ENCODE measurements around the gene PSMB7.

Gene PSMB7

DNA sequence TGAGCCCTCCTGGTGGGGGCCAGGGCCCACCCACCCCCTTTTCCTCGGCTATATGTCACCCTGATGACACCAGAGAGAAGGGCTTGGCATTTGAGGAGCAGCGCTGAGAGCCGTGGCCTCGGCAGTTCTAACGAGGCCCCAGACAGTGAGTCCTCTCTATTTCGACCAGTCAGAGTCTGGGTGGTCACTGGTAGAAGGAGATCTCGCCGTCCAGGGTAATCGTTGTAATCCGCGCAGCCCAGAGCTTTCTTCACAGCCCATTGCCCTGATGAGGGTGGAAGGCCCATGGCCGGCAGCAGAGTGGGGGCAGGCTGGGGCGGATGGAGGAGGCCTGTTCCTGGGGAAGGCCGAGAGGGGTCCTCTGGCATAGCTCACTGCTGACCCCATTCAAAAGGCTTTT lies 70.2 kb downstream of the PSMB7 start:
- DNase-seq (ENCODE audit: low spot score): no peak

DNA sequence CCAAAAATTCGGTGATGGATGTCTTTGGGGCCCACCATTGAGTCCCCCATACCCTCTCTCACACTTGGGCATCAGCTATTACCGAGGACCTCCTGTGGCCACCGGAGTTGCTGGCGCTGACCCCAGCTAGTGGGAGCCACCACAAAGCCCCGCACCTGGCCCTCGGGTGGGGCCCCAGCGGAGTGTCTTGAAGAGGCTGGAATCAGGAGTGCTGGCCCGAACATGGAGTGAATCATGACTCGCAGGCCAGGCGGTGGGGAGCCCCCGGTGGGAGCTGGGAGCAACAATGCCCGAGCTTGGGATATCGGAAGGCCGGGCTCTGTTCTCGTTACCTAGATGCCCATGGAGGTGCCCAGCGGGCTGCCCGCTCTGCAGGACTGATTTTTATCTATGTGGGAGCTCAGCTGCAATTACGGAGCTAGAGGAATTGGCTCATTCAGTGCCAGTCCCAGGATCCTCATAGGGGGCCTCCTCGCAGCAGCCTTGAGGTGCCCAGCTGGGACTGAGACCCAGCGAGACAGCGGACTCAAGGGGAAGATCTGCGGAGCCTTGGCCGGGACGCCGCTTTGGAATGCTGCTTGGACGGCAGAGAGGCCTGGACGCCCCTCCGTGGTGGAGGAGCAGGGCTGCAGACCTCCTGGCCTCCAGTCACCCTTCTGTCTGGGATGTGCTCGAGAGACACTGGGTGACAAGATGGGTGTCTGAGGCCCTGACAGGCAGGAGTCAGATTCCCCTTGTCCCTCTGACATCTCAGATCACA lies 70.8 kb downstream of the PSMB7 start:
- no peak for DNase-seq (ENCODE audit: low spot score)

DNA sequence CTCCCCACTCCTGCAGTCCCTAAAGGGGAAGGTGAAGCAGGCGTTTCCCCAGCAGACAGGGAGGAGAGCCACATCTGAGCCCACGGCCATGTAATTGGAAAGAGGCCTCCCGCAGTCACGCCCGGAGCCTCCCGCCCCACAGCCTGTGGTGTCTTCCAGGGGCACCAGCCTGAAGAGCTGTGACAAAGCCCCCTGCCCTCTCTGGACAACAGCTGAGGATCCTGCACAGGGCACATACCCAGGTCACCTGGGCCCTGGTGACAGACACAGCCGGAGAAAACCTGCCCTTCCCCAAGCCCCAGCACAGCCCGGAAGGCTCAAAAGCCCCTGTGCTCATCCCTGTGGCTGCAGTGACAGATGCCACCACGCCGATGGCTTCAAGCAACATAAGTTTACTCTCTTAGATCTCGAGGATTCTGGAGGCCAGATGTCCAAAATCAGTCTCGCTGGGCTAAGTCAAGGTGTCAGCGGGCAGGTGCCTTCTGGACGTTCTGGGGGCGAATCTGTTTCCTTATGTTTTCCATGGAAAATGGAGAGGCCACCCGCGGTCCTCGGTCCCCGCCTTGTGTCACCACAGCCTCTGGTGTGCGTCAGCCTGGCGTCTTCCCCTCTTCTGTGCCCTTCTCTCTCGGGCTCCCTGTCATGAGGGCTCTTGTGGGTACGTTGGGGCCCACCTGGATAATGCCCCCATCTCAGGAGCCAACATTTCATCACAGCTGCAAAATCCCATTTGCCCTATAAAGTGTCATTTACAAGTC lies 71.5 kb downstream of the PSMB7 start:
- DNase-seq (ENCODE audit: low spot score): no peak

DNA sequence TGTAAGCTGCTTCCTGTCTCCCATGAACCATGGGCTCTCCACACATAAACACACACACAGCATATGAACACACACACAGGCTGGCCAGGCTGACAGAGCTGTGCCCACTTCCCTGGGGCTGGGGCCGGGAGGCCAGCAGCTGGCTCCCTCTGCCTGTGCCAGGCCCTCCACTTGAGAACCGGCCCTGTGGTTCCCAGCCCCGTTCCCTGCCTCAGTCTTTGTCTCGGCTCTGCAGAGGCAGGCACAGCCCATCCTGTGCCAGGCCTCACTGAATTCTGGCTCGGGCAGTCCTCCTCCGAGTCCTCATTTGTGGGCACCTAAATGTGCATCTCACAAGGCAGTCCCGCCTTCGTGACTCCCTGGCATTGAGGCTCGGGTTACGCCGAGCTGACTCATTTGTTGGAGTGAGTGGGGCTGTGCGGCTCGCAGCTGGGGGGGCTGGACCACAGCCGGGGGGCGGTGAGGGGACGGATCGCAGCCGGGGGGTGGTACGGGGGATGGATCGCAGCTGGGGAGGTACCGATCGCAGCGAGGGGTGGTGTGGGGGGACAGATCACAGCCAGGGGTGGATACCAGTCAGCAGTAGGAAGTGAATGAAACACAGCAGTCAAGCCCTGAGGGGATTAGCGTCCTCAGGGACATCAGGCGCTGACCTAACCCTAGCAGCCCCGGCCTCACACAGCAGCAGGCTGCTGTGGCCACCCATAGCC lies 72.3 kb downstream of the PSMB7 start:
- no peak for DNase-seq (ENCODE audit: low spot score)

DNA sequence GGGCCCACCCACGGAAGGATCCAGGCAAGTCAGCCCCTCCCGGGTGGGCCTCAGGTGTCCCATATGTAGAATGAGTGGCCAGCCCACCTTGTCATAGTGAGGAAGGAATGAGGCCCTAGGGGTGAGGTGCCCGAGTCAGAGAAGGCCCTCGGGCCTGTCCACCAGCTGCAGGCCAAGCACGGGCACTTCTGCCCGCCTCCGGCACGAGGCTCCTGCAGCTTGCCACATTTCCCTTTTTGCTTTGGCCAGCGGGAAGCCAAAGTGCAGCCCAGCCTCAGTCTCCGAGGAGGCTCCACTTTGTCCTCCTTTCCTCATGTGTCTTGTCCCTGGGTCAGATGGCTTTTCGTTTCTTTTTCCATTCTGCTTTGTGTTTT lies 72.9 kb downstream of the PSMB7 start:
- no peak for DNase-seq (ENCODE audit: low spot score)

DNA sequence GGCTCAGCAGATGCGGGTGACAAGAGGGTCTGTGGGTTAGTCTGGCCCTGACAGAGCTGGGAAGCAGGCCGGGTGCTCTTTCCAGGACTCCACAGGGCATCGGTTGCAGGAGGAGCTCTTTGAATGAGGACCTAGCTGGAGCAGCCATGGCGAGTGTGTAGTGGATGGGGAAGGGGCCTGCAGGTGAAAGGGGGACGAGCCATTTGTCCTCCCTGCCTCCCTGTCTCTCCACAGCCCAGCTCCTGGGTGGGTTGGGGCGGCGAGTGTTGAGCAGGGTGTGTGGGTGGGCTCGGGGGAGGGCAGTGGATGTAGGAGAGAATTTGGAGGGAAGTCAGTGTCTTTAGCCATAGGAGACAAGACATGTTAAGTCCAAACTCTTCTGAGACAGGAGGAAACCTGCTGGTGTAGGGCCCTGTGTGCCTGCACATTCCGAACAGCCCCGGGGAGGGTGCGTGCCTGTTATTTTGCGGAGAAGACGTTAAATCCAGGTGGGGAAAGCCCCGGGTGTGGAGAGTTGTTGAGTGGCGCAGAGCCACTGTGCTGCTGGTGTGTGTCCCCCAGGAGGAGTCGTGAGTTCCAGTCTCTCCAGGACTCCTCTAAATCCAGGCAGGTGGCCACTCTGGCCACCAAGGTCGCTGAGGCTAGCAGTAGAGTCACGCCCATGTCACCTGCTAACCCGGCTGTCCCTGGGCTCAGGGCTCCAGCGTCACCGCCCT lies 73.6 kb downstream of the PSMB7 start:
- DNase-seq (ENCODE audit: low spot score): no peak

DNA sequence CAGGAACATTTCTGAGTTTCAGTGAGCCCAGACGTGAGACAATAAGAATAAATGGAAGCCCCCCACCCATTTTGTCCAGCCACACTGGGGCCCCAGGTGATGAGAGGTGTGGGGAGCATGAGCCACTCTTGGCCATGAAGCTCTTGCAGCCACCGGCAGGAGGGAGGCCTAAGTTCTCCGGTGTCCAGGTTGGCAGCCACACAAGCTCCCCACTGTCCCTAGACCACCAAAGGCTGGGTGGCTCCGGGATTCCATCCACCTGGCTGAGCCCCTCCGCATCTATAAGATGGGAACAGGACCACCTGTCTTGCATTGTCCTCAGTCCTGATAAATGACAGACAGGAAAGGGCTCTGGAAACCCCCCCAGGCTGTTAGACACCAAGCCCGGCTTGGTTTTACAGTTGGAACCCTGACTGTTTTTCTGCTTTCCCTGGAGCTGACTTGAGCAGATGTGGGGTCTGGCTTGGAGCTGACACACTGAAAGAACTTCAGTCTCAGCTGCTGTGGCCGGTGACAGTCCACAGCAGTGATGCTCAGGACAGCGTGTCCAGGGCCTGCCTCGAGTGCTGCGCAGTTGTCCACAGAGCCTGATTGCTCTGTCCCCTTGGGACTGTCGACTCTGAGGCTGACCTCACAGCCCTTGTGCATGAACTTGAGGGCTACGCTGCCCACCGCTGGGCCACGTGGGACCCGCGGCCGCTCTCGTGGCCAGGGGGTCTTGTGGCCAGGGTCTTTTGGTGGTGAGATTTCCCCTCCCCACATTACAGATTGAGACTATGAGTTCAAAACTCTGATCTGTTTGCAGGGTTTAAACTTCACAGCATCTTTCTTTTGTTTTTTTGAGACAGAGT lies 74.8 kb downstream of the PSMB7 start:
- DNase-seq (ENCODE audit: low spot score): no peak

DNA sequence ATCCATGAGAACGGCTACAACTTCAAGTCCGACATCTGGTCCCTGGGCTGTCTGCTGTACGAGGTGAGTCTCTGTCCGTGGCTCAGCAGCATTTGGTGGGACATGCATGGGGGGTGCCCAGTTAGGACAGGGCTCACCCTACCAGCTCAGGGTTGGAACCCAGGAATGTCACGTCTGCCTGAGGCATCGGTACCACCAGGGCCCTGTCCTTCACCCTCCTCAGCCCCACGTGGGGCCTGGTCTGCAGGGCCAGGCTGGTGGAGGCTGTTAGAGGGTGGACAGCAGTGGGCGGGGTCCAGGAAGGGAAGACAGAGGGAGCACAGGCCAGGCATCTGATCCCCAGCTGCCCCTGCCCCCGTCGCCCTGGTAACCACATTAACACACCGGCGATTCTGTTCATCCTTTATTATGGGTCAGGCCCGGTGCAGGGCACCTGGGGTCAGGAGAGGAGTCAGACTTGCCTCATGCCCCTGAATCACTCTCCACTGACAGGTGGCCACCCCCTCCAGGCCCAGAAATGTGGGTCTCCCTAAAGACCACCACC lies 75.6 kb downstream of the PSMB7 start:
- no peak for DNase-seq (ENCODE audit: low spot score)

DNA sequence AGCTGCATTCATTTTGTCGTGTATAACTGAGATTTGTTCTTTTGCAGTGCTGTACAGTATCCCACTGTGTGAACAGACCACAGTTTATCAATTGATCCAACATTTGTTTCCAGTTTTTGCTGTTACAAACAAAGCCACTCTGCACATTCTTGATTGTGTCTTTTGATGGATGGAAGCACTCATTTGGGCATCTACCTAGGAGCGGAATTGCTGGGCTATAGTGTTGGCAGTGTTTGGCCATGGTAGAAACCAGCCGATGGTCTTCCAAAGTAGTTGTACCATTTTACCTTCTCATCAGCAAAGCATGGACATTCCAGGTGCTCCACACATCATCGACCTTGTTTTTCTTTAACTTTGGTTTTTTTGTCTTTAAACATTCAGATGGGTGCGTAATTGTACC lies 77.7 kb downstream of the PSMB7 start:
- DNase-seq (ENCODE audit: low spot score): no peak

DNA sequence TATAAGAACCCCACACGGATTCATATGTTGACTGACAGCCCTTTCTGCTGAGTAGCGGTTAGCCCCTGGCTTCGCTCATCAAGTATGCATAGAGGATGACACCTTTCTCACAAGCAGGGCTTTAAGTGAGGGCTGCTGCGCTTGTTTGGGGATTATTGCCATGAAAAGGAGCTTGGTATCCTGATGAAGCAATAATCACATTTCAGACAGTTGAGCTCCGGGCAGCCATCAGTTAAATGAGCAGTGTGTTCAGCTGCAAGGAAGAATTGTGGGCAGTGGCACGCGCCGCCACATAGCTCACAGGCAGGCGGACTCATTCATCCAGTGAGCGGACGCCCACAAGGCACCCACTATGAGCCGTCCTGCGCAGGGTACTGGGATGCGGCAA lies 79.9 kb downstream of the PSMB7 start:
- DNase-seq (ENCODE audit: low spot score): no peak

DNA sequence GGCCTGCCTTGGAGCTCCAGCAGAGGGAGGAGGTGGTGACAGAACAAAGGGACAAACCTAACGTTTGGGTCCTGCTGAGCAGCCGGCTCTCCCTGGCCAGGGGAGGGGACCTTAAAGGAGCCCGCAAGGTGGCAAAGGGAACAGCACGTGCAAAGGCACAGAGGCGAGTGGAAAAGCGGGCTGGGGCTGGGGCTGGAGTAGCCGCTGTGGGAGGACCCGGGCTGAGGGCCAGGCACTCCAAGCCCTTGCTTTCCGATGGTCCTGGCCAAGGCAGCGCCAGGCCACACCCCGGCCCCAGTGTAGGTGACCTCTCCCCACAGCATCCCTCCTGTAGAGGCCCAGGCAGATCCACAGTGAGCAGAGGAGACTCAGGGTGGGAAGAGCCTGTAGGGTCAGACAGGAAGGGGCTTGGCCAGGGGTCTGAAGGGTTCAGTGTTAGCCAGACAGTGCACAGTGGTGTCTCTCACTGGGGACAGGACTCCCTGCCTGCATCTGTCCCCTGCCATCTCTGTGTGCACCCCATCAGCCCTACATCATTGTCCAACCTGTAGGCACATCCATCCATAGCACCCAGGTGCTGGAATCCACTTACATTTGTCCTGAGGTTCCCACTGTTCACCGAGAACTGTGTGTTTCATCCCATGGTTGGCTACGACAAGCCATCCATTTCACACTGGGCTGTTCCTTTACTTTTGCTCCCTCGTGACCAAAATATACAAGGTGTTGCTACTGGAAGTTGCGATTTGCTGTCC lies 80.5 kb downstream of the PSMB7 start:
- no peak for DNase-seq (ENCODE audit: low spot score)

DNA sequence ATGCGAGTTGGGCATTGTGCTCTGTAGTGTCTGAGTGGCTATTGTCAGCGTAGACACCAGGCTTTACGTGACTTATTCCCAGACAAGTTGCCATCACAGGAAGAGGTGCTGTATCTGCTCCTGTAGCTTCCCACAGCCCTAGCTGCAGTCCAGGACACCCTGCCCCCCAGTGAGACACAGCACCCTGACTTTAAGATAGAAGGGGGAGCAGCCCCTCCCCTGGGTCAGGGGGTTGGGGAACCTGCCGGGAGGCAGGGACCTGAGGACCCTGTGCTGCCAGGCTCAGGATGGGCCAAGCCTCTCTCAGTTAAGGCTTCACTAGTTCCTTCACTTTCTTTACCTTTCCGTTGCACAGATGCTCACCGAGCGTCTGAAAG lies 82.1 kb downstream of the PSMB7 start:
- no peak for DNase-seq (ENCODE audit: low spot score)

DNA sequence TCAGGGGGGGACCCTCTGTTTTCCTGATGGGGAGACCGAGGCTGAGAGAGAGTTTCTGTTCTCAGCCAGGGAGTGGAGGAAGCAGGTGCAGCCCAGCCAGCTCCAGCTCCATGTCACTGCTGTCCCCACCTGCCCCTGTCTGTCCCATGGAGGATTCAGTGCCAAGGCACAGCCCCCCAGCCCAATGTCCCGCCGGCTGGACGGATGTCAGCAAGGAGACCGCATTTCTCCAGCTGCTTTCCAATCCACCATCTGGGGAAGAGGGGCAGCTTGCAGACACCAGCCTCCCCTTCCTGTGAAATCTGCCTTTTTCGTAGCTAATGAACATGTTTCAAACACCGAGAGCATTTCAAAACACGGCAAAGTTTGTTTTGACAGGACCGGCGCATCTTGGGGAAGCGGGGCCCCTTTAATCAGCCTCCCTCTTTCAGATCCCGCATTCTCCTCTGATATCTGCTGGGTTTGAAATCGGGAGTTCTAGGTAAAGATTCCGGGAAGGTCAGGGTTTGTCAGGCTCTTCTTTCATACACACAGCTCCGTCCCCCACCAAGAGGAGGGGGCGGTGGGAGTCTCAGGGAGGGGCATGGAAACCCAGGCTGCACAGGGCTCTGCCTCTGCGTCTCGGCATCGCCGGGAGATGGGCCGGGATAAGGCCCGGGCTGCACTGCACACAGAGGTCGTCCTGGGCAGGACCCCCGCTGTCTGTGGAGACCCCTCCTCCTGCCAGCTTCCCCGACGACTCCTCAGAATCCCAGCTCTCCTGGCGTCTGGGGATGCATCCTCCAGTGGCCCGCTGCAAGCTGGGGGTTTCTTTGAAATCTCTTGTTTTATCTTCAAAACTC lies 82.7 kb downstream of the PSMB7 start:
- DNase-seq (ENCODE audit: low spot score): no peak

DNA sequence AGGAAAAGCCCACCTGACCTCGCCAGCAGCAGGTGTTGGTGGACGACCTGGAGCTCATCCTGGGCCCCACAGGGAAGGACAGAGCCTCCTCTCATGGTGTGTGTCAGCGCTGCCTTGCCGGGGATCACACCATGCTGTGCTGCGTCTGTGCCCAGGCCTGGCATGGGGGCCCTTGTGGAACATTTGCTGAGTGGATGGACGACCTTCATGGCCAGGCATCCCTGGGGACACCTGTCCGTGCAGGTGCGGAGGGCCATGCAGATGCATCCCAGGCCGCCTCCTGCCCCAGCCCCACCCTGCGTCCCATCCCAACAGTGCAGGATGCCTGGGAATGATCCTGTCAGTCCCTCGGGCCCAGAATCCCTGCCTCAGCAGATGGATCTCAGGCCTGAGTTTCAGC lies 83.7 kb downstream of the PSMB7 start:
- no peak for DNase-seq (ENCODE audit: low spot score)

DNA sequence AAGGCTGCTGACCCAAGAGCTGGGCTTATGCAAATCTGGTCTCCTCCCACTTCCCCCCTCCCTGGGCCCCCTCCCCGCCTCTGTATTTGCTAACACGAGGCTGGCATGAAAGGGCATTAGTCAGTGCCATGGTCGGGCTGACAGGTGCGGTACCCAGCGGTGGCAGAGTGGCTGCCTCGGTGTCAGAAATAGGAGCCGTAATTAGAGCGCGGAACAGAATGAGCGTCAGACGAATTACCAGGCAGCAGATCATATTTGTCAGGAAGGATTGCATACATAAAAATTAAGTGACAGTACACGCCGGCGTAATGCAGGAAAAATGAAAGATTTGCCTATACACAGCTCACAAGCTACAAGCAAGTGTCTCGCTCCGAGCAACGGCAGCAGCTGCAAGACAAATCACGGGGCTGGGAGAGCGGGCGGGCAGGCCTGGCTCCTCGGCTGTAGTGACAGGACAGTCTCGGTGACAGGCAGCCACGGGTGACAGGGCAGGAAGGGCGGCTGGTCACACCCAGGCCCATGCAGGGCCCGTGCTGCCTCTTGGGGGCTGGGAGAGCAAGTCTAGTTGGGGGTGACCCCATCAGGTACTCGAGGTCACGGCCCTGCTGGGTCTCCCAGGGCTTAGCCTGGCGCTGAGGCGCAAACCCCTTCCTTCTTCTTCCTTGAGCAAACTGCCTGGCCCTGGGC lies 85.1 kb downstream of the PSMB7 start:
- no peak for DNase-seq (ENCODE audit: low spot score)

DNA sequence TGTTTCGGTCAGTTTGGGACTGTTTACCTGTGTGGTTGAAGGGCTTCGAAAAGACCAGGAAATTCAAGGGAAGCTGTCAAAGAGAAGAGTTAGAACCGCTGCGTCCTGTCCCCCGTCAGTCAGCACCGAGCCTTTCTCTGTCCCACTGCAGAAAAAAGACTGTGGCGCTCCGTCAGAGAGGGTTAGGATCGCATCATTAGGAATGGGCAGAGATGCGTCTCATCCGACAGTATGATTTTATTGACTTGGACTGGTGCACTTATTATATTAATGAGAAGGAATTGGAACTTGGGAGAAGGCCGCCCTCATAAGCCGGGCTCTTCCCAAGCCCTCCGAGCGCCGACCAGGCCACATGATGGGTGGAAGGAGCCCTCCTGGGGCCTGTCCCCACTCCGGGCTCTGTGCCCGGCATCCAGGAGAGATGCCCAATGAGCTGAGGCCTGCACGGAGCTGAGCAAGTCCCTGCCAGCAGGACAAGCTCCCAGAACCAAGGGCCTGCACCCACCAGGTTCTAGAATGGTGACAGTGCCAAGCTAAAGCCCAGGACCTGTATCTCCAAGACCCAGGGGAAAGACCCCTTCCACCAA lies 85.9 kb downstream of the PSMB7 start:
- no peak for DNase-seq (ENCODE audit: low spot score)

DNA sequence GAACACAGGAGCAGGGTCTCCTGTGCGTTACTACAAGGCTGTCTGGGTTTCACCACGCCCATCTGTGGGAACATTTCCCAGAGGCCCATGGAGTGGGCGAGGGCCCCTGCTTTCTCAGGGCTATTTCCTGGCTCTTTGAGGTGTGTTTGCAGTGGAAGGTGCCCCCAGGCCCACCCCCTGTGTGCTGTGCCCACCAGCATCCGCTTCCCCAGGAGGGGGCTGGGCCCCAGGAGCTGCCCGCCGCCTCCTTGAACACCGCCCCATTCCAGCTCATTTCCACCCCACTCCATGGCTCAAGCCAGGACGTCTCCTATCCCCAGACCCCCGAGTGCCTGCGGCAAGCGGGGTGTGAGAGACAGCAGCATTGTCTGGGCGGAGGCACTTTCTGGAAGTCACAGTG lies 87.0 kb downstream of the PSMB7 start:
- DNase-seq (ENCODE audit: low spot score): no peak

DNA sequence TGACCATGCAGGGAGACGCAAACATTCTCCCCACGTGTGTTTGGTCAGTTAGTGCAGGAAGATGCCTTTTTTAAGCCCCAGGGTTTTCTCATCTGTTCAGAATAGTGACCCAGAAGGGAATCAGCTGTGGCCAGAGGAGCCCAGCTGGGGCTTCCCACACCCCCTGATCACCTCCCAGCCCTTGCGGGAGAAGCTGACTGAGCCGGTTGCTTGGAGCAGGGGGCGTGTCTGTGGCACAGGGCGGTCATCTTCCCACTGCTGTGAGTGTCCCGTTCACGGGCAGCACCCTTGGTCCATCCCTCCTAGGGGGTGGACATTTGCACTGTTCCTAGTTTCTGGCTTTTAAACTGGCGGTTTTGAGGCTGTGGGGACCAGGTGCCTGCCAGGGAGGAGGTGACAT lies 87.8 kb downstream of the PSMB7 start:
- no peak for DNase-seq (ENCODE audit: low spot score)

DNA sequence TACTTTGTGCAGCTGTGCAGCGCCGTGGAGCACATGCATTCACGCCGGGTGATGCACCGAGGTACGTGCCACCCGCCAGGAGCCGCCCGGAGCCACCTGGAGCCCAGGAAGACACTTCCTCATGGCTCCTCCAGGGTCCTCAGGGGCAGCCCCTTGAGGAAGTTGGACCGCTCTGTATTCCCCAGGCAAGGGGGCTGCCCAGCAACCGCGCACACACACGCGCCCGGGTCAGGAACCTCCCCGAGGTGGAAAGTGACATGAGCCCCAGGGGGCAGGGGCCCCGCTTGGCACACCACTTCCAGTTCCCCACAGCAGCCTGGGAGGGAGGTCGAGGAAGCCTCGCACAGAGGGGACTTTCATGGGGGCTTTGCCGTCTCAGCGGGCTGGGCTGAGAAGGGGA lies 88.9 kb downstream of the PSMB7 start:
- no peak for DNase-seq (ENCODE audit: low spot score)

All from LoVo (cell line).